Measurements from ENCODE around the gene DYRK1B.
A peak's percentile ranks its signal among the peaks of the same experiment; 100 is the strongest.
"Not testable (repeated sequence)": the region's sequence is repeated elsewhere in the genome, so short reads cannot be mapped to it uniquely, and the experiment has no call there.

The DYRK1B gene

GRCh38 chr19:39833464-39834286 lies at the start of gene DYRK1B:
TSS of gene DYRK1B (minus strand) at chr19:39834162. CDS start at chr19:39831867, 2,295 bp downstream.
- DNase-seq: peak; percentile 88

- not testable (repeated sequence) for DNase-seq
Observed at GRCh38 chr19:39882645-39883044, 48.7 kb upstream of the DYRK1B start.

GRCh38 chr19:39881495-39882110 lies 47.6 kb upstream of the DYRK1B start:
- not testable (repeated sequence) for DNase-seq

- DNase-seq: not testable (repeated sequence)
Observed at GRCh38 chr19:39880241-39880640, 46.3 kb upstream of the DYRK1B start.

- DNase-seq: not testable (repeated sequence)
Observed at GRCh38 chr19:39879796-39880195, 45.8 kb upstream of the DYRK1B start.

- DNase-seq: not testable (repeated sequence)
Observed at GRCh38 chr19:39878866-39879265, 44.9 kb upstream of the DYRK1B start.

- no peak for DNase-seq
Observed at GRCh38 chr19:39878398-39878797, 44.4 kb upstream of the DYRK1B start.

GRCh38 chr19:39877982-39878381 lies 44.0 kb upstream of the DYRK1B start:
- DNase-seq: not testable (repeated sequence)

- DNase-seq: not testable (repeated sequence)
Observed at GRCh38 chr19:39877488-39877887, 43.5 kb upstream of the DYRK1B start.

- DNase-seq: not testable (repeated sequence)
Observed at GRCh38 chr19:39876486-39876885, 42.5 kb upstream of the DYRK1B start.

GRCh38 chr19:39875401-39875864 lies 41.5 kb upstream of the DYRK1B start:
- DNase-seq: not testable (repeated sequence)

GRCh38 chr19:39874404-39874803 lies 40.4 kb upstream of the DYRK1B start:
- no peak for DNase-seq

GRCh38 chr19:39873385-39873784 lies 39.4 kb upstream of the DYRK1B start:
- no peak for DNase-seq

- DNase-seq: no peak
Observed at GRCh38 chr19:39871886-39872866, 38.2 kb upstream of the DYRK1B start.

- DNase-seq: no peak
Observed at GRCh38 chr19:39871362-39871761, 37.4 kb upstream of the DYRK1B start.

- no peak for DNase-seq
Observed at GRCh38 chr19:39870171-39870971, 36.4 kb upstream of the DYRK1B start.

GRCh38 chr19:39867952-39868351 lies 34.0 kb upstream of the DYRK1B start:
- no peak for DNase-seq

GRCh38 chr19:39867133-39867532 lies 33.2 kb upstream of the DYRK1B start:
- DNase-seq: no peak

GRCh38 chr19:39865953-39866352 lies 32.0 kb upstream of the DYRK1B start:
- DNase-seq: no peak

GRCh38 chr19:39865186-39865585 lies 31.2 kb upstream of the DYRK1B start:
- DNase-seq: no peak

GRCh38 chr19:39864118-39864517 lies 30.2 kb upstream of the DYRK1B start:
- DNase-seq: no peak

GRCh38 chr19:39858541-39858940 lies 24.6 kb upstream of the DYRK1B start:
- DNase-seq: no peak
